NCI-H345 treated with DMSO at 0.1 percent for 48 hours (cell line): ENCODE data around the gene CAB39.

Experiments
- DNase-seq: peaks from one replicate; lab custom pipeline; 2025; ENCODE audit not compliant: unreplicated experiment; lab: John Stamatoyannopoulos, UW

The CAB39 gene

DNA sequence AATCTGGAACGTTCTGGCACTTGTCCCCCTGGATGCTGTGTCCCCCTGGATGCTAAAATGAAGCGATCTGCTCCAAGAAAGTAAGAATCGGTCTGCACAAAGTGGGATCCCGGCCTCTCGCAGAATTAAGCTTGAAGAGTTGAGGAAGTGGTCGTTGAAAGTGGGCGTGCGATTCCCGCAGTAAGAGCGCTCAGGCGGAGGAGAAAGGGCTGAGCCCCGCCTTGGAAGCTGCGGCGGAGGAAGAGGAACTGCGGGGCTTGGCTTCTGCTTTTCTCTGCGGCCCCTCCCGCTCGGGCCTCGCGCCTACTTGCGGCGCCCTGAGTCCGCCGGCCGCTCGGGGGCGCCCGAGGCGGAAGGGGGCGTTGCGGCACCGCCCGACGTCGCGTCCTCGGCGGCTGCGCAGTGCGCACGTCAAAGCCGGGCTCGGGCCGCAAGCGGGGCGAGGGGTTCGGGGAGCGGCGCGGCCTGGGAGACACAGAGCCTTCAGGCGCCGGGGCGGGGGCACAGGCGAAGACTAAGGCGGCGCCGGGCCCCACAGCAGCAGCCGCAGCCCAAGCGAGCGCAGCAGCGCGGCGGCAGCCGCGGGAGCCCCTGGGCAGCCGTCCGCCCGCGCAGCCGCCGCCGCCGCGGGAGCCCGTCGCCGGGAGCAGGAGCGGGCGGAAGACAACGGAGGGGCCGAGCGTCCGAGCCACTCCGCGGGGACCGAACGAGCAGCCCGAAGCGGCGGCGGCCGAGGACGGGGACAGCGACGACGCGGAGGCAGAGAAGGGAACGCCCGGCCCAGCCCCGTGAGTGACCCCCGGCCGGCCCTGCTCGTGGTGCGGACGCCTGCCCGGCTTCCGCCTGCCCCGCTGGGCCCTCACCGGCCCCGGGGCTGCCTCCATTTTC, at the start of gene CAB39:
Gene CAB39 (plus strand): TSS at position 400 of the 888 bp plus-strand sequence. CDS start 47,160 bp downstream, outside the sequence.
- DNase-seq: peak; percentile 79

DNA sequence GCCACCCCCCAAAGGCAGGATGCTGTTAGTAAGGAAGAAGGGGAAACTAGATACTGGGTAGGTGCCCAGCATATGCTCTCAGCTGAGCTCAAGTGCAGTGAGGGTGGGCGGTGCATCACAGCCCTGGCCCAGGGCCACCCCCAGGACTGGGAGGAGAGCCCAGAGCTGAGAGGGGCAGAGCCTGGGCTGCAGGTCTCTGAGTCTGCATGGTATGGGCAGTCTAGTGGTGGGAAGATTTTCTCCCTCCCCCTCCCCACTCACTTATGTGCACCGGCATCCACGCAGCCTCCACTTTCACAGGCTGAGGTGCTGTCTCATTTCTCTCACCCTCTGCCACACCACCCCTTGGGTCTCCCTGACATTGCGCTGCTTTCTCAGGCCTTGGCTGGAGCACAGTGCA, 48.5 kb upstream of the CAB39 start:
- DNase-seq: no peak

DNA sequence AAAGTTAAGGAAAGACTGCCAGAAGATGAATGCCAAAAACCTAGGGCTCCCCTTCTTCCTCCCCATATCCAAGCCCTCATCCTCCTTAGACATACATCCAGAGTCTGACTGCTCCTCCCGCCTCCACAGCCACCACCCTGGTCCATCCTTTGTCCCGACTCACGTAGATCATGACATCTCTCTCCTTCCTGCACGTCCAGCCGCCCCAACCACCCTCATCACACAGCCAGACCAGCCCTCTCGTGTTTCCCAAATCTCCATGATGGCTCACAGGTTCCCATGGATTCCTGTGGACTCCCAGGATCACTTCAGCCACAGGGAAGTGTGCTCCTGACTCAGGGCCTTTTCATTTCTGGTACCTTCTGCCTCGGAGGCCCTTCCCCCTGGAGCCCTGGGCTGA, 47.8 kb upstream of the CAB39 start:
- no peak for DNase-seq

DNA sequence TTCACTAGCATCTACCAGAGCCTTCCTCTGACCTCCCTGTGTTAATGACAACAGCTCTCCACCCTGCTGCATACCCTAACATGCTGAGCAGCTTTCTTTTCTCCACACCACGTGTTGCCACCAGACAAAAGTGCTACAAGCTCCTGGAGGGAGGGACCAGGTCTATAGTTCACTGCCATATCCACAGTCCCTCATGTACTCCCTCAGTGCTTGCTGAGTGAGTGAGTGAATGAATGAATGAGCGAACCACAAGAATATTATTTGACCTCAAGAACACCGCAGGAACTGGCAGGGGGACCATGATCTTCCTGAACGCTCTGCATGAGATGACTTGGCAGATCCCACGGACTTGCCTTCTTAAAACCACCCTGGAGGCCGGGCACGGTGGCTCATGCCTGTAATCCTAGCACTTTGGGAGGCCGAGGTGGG, 47.4 kb upstream of the CAB39 start:
- DNase-seq: no peak

DNA sequence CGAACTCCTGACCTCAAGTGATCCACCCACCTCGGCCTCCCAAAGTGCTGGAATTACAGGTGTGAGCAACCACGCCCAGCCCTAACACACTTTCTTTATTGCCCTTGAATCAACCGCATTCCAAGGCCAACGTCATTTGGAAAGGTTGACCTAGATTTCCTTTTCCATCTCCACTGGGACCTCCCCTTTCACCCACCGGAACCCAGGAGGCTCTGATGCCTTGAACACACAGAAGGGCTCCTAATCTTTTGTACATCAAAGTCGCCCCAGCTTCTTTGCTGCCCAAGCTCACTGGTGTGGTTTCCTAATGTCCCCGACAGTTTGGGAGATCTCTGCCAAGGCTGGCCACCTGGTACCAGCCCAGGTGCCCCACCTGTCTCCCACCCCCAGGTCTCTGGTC, 46.2 kb upstream of the CAB39 start:
- no peak for DNase-seq

DNA sequence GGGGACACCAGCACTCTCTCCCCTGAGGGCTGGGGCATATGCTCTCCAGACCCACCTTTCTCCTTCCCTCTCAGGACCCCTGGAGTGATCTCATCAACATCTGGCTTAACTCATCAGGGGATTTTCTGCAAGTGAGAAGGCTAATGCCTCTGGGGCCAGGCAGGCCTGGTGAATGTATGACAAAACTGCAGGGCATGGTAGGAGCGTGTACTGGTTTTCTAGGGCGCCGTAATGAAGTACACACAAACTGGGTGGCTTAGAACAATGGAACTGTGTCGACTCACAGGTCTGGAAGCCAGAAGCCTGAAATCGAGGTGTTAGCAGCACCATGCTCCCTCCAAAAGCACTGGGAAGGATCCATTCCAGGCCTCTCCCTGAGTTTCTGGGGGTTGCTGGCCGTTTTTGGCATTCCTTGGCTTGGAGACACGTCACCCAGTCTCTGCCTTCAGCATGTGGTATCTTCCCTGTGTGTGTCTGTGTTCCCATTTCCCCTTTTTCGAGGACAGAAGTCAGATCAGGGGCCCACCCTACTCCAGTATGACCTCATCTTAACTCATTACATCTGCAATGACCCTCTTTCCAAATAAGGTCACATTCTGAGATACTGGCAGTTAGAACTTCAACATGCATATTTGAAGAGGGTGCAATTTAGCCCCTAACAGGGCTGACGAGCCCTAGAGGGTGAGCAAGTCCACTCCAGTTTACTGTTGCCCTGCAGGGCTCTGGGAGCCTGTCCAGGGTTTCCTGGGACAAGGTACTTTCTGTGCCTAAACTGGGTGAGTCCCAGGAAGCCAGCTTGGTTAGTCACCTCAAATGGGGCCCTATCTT, 45.5 kb upstream of the CAB39 start:
- DNase-seq: no peak

DNA sequence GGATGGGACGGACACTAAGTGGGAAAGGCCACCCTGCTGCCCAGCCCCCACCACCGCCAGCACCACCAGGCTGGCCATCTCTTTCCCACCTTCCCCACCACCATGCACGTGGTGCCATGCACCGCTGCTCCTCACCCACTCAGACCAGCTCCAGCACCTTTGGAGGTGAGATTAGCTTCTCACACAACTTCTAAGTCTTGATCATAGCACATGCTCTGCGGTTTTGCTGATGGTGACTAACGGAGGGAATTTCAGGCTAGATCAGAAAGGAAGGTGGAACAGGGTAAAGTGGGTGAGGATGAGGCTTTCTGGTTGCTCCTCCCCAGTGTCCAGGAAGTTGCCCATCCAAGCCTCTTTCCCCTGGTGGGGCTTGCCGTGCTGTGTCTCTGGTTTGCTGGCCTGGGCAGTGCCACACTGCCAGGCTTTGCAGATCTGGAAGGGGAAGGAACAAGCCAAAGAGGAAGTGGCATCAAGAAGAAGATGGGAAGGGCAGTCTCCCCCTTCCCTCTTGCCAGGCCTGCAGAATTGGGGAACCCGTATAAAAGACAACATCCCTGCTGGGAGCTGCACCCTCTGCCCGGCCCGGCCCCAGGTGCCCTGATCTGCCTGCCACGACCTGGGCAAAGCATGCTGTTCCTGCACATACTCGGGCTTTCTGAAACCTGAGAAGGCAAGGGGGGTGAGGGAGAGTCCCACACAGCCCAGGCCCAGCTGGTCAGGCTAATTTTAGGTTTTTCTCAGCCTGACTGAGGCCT, 44.3 kb upstream of the CAB39 start:
- DNase-seq: no peak

DNA sequence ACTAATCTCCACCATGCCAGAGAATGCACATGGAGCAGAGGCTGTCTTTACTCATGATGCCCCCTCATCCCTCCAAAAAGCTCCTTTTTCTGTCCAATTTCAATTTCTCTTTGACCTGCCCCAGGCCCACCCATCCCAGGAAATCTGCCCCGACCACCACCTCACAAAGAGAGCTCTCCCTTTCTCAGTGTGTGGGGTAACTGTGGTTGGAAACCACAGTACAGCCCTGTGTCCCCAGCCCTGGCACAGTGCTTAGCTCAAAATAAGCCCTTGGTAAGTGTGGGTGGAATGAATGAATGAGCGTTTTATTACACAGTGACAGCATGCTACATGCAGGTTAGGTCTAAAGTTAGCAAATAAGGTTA, 43.7 kb upstream of the CAB39 start:
- DNase-seq: no peak

DNA sequence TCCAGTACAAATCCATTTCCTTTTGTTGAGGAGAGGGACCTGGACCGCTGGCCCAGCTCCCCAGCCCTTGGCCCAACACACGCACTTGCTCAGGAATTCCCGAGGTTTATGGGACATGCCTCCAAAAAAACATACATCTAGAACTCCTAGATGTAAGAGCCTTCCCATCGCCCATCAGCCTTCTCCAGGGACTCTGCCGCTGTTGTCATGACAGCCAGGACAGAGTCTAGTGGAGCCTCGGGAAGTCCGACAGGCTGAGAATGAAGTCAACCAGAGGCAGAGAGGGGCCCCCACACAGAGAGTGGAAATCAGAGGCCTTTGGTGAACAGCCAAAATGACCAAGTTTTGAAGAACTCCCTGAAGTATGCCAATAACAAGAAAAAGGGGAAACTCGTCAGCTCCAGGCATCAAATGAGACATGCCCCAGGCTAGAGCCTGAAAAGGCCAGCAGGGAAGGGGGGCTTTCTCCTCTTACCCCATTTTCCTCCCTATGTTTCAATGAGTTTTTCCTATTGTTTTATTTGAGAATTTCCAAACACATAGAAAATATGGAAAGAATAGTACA, 43.2 kb upstream of the CAB39 start:
- no peak for DNase-seq

DNA sequence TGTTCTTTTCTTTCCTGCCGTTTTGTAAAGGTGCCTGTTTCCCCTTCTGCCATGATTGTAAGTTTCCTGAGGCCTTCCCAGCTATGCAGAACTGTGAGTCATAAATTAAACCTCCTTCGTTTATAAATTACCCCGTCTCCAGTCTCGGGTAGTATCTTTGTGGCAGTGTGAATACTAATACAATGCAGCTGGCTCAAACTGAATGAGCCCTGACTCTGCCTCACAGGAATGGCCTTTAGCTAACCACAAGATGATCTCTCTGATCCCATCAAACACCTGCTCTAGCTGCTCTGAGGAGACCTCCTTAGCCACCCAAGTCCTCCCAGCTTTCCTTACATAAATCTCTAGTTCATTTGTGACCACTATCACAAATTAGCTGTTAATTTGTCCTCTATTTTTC, 41.5 kb upstream of the CAB39 start:
- DNase-seq: no peak

DNA sequence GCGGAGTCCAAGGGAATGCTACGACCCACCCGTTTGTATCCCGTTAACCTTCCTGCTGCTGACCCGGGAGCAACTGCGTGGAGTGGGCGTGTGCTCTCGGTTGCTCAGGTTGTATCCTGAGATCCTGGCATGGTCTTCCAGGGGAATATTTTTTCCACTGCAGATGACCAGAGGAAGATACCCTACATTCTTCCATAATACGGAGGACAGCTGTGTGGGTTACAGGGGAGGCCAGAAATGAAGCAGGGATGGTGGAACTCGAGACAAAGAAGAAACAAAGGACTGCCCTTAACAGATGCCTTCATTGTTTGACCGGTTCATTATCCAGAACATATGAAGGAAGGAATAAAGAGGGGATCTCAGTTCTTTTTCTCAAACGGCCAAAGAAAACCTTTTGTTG, 39.8 kb upstream of the CAB39 start:
- no peak for DNase-seq

DNA sequence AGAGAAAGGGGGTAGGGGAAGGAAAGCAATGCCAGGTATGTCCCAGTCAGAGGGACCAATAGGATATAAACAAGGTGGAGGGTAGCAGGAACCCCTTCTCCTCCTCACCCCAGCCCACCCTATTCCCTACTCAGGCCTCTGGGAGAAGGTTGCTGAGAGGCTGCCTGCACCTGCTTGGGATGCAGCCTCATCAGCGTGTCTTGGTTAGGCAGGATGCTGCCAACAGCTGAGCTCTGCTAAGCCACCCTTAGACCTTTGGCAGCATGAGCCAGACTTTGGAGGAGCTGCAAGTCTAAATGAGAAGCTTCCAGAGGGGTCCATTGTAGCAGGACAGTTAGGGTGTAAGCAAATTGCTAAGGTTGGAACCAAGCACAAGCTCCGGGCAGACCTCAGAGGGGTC, 38.2 kb upstream of the CAB39 start:
- no peak for DNase-seq

DNA sequence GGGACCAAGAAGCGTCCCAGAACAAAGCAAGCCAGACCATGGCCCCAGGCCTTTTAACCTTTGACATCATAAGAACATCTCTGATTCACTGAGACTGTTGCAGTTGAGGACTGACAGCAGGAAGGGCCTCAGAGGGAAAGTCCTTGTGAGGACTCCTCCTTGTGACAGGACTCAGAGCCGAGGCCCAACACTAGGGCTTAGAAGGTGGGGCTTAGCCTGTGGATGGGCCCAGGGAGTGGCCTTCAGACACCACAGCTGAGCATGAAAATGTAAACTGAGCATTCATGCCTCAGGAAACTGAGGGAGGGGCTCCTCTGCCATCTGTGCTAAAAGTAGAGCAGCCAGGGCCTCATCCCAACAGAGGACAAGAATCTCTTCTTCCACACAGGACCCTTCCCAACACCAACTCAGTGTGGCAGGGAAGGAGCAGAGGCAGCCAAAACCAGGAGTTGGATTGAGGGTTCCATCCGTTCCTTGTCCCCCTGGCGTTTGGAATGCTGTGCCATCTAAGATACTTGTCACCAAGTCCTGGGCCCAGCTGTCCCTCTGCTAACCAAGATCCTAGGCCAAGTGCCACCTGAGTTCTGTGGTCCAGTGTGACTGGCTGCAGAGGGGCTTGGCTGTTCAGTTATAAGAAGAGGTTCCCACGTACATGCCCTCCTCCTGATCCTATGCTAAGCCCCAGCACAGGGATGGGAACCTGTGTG, 37.5 kb upstream of the CAB39 start:
- DNase-seq: no peak

DNA sequence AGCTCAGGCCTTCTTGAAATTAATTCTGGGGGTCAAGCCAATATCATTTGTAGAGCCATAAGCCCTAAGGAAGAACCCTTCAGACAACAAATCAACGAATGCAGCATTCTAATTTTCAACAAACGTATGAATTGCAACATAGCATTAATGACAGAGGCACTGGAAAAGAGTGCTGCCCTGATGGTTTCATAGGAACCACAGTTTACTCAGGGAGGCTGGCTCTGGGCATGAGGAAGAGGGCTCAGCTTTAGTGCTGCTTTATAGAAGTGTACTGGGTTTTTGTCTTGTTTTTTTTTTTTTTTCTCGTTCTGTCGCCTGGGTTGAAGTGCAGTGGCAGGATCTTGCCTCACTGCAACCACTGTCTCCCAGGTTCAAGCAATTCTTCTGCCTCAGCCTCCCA, 36.1 kb upstream of the CAB39 start:
- DNase-seq: no peak

DNA sequence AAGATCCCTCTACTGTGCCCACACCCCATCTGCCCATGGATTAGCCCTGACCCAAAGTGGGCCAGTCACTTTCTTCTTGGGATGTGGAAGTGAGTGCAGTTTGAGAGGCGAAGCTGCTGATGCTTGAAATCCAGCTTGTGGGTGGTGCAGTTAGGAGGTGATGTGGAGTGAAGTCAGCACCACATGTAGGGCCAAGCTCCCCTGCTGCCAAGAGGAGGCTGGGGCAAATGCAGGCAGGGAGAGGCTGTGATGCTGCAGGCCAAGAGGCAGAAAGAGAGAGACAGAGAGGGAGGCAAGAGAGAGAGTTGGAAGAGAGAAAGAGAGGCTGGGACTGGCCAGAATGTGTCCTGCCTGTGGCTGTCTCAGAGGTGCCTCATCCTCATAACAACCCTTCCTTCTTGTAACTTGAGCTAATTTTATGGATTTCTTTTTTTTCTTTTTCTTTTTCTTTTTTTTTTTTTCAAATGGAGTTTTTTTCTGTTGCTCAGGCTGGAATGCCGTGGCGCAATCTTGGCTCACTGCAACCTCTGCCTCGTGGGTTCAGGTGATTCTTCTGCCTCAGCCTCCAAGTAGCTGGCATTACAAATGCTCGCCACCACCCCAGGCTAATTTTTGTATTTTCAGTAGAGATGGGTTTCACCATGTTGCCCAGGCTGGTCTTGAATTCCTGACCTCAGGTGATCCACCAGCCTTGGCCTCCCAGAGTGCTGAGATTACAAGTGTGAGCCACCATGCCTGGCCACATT, 35.3 kb upstream of the CAB39 start:
- no peak for DNase-seq

DNA sequence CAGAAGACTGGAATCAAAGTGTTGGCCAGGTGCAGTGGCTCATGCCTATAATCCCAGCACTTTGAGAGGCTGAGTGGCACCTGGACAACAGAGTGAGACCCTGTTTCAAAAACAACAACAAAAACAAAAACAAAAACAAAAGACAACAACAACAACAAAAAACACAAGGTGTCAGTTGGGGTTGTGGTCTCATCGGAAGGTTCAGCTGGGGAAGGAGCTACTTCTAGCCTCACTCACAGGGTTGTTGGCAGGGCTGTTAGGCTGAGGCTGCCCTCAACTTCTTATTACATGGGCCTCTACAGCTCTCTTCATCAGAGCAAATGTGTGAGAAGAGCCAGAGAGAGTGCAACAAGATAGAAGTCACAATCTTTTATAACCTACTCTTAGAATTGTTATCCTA, 34.6 kb upstream of the CAB39 start:
- no peak for DNase-seq

DNA sequence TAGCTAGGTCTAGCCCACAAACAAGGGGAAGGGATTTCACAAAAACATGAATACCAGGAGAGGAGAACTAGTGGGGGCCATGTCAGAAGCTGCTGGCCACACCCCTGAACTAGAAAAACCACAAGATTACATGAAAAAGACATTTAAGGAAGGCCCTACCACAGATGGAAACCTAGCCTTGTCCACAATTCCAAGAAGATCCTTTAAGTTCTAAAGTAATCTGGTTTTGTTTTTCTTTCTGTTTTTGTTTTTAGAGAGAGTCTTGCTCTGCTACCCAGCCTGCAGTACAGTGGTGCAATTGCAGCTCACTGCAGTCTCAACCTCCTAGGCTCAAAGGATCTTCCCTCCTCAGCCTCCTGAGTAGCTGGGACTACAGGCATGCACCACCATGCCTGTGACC, 34.2 kb upstream of the CAB39 start:
- DNase-seq: no peak

DNA sequence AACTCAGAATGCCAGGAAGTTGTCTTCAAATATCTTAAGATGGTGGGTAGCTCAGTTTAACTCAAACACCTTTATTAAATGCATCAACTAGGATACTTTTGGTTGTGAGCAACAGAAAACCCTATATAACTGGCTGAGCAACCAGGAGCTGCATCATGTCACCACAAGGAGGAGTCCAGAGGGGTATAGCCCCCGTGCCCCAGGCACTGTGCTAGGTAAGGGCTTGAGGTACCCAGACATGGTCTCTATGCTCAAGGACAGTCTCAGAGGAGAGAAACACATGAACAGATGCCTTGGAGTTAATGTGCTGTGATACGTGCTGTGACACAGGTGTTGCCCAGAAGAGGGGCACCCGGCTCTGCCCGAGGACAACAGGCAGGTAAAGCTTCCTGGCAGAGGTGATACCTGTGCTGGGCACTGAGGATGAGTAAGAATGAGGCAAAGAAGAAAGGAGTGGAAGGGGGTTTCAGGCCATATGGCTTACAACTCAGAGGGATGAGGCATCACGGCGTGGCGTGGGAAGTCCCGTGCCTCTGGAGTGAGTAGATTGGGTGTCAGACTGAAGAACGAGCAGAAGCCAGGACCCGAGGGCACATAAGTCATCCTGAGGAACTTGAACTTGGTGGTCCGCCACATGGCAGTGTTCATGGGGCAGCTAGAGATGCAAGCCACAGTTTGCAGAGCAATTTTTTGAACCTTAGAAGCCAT, 32.0 kb upstream of the CAB39 start:
- no peak for DNase-seq

DNA sequence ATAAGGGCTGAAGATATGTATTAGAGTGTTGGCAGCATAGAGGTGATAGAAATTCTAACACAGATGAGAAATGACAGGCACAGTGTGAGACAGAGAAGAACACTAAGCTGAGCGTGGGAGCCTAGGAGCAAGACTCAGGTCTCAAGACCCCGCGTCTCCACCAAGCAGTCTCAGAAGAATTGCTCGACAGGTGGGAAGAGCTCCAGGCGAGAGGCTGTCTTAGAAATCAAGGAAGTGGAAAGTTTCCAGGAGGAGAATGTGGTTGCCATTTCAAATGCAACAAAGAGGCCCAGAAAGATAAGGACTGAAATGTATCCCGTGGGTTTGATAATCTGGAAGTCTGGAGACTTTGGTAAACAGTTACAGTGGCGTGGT, 31.5 kb upstream of the CAB39 start:
- no peak for DNase-seq
